ENCODE data around the gene IFT27. TPM values are rescaled to one million over a fixed set of nuclear protein-coding genes. Genes with fewer than 3 reads are reported as not detected.

The IFT27 gene
- polyA plus RNA-seq, 1 donor (not counting 4 experiments of a cell fraction or from before 2014, with no cell fraction given): 18.5 TPM

DNA sequence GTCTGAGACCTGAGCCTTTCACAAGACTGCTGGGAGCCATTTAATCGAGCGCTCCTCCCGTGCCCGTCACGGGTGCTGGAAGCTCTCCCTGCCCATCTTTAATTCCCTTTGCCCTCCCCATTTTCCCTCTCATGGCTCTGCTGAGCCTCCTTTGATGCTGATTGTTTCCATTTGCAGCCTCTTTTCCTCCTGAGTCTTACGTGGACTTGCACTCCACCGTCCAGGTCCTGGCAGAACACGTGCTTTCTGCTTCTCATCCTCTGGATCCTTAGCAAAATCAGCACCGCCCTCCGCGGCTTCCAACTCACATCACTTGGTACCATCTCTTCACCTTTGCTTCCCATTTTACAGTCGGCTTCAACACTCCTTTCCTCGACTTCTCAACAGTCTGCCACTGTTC lies 7.3 kb downstream of the IFT27 start:
- dilution Hi-C loops (cut with MboI; ENCODE audit: extremely low pct_ligation_motif_present, low sequenced_read_pairs): no loop called here
- no peak overlapping the region for H3K27ac ChIP-seq (ENCODE audit: control insufficient read depth, insufficient read depth, low read length)
- no peaks in the 10 kb centered on the region for H3K9me3 ChIP-seq (ENCODE audit: control insufficient read depth, low read depth, low read length)
- DNase-seq (ENCODE audit: low read depth, low spot score): no peak
- no peaks in the 10 kb centered on the region for H3K27me3 ChIP-seq (ENCODE audit: control insufficient read depth, extremely low read depth, insufficient read depth, low read length)
- TF ChIP-seq EZH2 (IDR thresholded peaks at IDR 0.05; ENCODE audit: low read length): no peak
- TF ChIP-seq, protein P1, sequence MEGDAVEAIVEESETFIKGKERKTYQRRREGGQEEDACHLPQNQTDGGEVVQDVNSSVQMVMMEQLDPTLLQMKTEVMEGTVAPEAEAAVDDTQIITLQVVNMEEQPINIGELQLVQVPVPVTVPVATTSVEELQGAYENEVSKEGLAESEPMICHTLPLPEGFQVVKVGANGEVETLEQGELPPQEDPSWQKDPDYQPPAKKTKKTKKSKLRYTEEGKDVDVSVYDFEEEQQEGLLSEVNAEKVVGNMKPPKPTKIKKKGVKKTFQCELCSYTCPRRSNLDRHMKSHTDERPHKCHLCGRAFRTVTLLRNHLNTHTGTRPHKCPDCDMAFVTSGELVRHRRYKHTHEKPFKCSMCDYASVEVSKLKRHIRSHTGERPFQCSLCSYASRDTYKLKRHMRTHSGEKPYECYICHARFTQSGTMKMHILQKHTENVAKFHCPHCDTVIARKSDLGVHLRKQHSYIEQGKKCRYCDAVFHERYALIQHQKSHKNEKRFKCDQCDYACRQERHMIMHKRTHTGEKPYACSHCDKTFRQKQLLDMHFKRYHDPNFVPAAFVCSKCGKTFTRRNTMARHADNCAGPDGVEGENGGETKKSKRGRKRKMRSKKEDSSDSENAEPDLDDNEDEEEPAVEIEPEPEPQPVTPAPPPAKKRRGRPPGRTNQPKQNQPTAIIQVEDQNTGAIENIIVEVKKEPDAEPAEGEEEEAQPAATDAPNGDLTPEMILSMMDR (optimal IDR thresholded peaks at IDR 0.05 in 1 of 3, IDR thresholded peaks at IDR 0.05 in 1 of 3, conservative IDR thresholded peaks at IDR 0.05 in 1 of 3; ENCODE audit: extremely low read depth in 1 of 3, insufficient read depth in 2 of 3, low read length in 3 of 3): no peak
- no peaks in the 10 kb centered on the region for H3K36me3 ChIP-seq (ENCODE audit: control insufficient read depth in 2 of 2, extremely low read depth in 1 of 2, insufficient read depth in 2 of 2, low read length in 2 of 2)
- H3K4me3 ChIP-seq (ENCODE audit: control insufficient read depth in 2 of 3, extremely low read depth in 1 of 3, insufficient read depth in 2 of 3, low read depth in 1 of 3, low read length in 3 of 3): no peak overlapping the region
- peaks cover 2% of the 10 kb centered on the region for H3K9me1 ChIP-seq (ENCODE audit: control insufficient read depth, extremely low read depth, insufficient read depth, low read length)
- H3K4me2 ChIP-seq (ENCODE audit: control insufficient read depth, extremely low read depth, insufficient read depth, low read depth, low read length): no peak overlapping the region
- H2AFZ ChIP-seq (ENCODE audit: control insufficient read depth, low read length): no peak overlapping the region
- H3K79me2 ChIP-seq (ENCODE audit: control insufficient read depth, insufficient read depth, low read length): no peaks in the 10 kb centered on the region
- H3K9ac ChIP-seq (ENCODE audit: control insufficient read depth, extremely low read depth, insufficient read depth, low read length): no peak overlapping the region
- no peak for FAIRE-seq
- H4K20me1 ChIP-seq (ENCODE audit: control insufficient read depth, extremely low read depth, insufficient read depth, low read length): no peaks in the 10 kb centered on the region
- peaks cover 10% of the 10 kb centered on the region for H3K4me1 ChIP-seq (ENCODE audit: control insufficient read depth, extremely low read depth, insufficient read depth, low read length)

DNA sequence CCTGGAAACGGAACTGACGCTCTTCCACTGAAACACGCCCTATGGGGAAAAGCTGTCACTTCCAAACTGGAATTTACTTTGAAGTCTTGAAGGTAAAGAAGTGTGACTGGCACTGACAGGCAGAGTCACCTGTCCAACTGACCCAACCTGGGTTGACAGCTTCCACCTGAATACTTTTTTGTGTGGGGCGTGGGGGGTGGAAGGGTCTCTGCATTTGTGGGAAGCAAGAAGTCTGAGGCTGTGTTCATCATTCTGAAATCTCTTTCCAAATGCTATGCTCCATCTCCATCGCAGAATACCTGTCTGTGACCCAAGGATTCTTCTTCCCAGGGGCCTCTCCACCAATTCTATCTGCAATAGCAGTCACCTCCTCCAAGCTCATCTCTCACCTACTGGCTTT lies 7.8 kb downstream of the IFT27 start:
- no peak overlapping the region for H3K9ac ChIP-seq (ENCODE audit: control insufficient read depth, extremely low read depth, insufficient read depth, low read length)
- no peaks in the 10 kb centered on the region for H3K36me3 ChIP-seq (ENCODE audit: control insufficient read depth in 2 of 2, extremely low read depth in 1 of 2, insufficient read depth in 2 of 2, low read length in 2 of 2)
- dilution Hi-C loops (cut with MboI; ENCODE audit: extremely low pct_ligation_motif_present, low sequenced_read_pairs): no loop called here
- H2AFZ ChIP-seq (ENCODE audit: control insufficient read depth, low read length): no peak overlapping the region
- FAIRE-seq (no peak), DNase-seq (ENCODE audit: low read depth, low spot score) (no peak)
- no peaks in the 10 kb centered on the region for H3K27me3 ChIP-seq (ENCODE audit: control insufficient read depth, extremely low read depth, insufficient read depth, low read length)
- H3K4me2 ChIP-seq (ENCODE audit: control insufficient read depth, extremely low read depth, insufficient read depth, low read depth, low read length): no peak overlapping the region
- TF ChIP-seq EZH2 (IDR thresholded peaks at IDR 0.05; ENCODE audit: low read length): no peak
- TF ChIP-seq, protein P1 (optimal IDR thresholded peaks at IDR 0.05 in 1 of 3, IDR thresholded peaks at IDR 0.05 in 1 of 3, conservative IDR thresholded peaks at IDR 0.05 in 1 of 3; ENCODE audit: extremely low read depth in 1 of 3, insufficient read depth in 2 of 3, low read length in 3 of 3): no peak
- no peaks in the 10 kb centered on the region for H4K20me1 ChIP-seq (ENCODE audit: control insufficient read depth, extremely low read depth, insufficient read depth, low read length)
- no peak overlapping the region for H3K4me3 ChIP-seq (ENCODE audit: control insufficient read depth in 2 of 3, extremely low read depth in 1 of 3, insufficient read depth in 2 of 3, low read depth in 1 of 3, low read length in 3 of 3)
- H3K79me2 ChIP-seq (ENCODE audit: control insufficient read depth, insufficient read depth, low read length): no peaks in the 10 kb centered on the region
- H3K4me1 ChIP-seq (ENCODE audit: control insufficient read depth, extremely low read depth, insufficient read depth, low read length): peaks cover 15% of the 10 kb centered on the region
- no peak overlapping the region for H3K27ac ChIP-seq (ENCODE audit: control insufficient read depth, insufficient read depth, low read length)
- H3K9me1 ChIP-seq (ENCODE audit: control insufficient read depth, extremely low read depth, insufficient read depth, low read length): peaks cover 2% of the 10 kb centered on the region
- no peaks in the 10 kb centered on the region for H3K9me3 ChIP-seq (ENCODE audit: control insufficient read depth, low read depth, low read length)
